ENCODE data around the gene MYLK.

DNA sequence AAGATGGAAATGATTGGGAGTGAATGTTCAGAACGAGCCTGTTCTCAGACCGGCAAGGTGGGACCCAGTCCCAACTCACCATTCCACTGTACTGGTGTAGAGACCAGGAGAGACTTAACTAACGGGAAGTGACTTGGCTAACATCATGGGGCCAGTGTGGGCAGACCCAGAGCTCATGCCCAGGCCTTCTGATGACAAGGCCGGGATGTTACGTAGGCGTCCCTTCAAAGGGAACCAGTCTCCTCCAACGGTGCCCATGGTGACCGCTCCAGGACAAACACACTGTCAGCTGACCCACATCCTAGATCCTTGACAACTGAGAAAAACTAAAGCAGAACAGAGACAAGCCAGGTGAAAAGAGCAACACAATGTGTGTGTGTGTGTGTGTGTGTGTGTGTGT is 170.9 kb downstream of the MYLK start:
- TF ChIP-seq, protein P1, sequence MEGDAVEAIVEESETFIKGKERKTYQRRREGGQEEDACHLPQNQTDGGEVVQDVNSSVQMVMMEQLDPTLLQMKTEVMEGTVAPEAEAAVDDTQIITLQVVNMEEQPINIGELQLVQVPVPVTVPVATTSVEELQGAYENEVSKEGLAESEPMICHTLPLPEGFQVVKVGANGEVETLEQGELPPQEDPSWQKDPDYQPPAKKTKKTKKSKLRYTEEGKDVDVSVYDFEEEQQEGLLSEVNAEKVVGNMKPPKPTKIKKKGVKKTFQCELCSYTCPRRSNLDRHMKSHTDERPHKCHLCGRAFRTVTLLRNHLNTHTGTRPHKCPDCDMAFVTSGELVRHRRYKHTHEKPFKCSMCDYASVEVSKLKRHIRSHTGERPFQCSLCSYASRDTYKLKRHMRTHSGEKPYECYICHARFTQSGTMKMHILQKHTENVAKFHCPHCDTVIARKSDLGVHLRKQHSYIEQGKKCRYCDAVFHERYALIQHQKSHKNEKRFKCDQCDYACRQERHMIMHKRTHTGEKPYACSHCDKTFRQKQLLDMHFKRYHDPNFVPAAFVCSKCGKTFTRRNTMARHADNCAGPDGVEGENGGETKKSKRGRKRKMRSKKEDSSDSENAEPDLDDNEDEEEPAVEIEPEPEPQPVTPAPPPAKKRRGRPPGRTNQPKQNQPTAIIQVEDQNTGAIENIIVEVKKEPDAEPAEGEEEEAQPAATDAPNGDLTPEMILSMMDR (IDR thresholded peaks at IDR 0.05) = no peak
- TF ChIP-seq POLR2A (IDR thresholded peaks at IDR 0.05) = no peak
